H9 (cell line): ENCODE results near the gene DOCK10. TPM values are rescaled to one million over a fixed set of nuclear protein-coding genes. Genes with fewer than 3 reads are reported as not detected.

Experiments used
- DNase-seq: peaks from one replicate; pipeline ENCODE4 v3.0.0-alpha.2; 2017
- H2AFZ ChIP-seq: one replicate; pipeline ENCODE4 v1.6.1; 2013; ENCODE audit warnings: mild to moderate bottlenecking, low read length, control low read depth, moderate library complexity
- H2AK5ac ChIP-seq: 2 replicates; pipeline ENCODE4 v1.6.1; 2013; ENCODE audit warnings: low read length, control low read depth, mixed read lengths; ENCODE audit not compliant: insufficient read length
- H2BK120ac ChIP-seq: one replicate; pipeline ENCODE4 v1.6.1; 2013; ENCODE audit warnings: low read depth, mild to moderate bottlenecking, low read length, control low read depth, inconsistent platforms; ENCODE audit not compliant: poor library complexity, severe bottlenecking
- H2BK12ac ChIP-seq: 2 replicates; pipeline ENCODE4 v1.6.1; 2013; ENCODE audit warnings: low read length, control low read depth, mixed read lengths, low read depth; ENCODE audit not compliant: insufficient read length
- H2BK15ac ChIP-seq: 2 replicates; pipeline ENCODE4 v1.6.1; 2013; ENCODE audit warnings: low read depth, low read length, control low read depth
- H2BK20ac ChIP-seq: one replicate; pipeline ENCODE4 v1.6.1; 2013; ENCODE audit warnings: low read depth, mild to moderate bottlenecking, low read length, control low read depth, inconsistent platforms; ENCODE audit not compliant: poor library complexity, severe bottlenecking
- H2BK5ac ChIP-seq: 2 replicates; pipeline ENCODE4 v1.6.1; 2013; ENCODE audit warnings: low read length, control low read depth, mixed read lengths; ENCODE audit not compliant: insufficient read length
- H3K14ac ChIP-seq: 2 replicates; pipeline ENCODE4 v1.6.1; 2013; ENCODE audit warnings: low read length, control low read depth; ENCODE audit not compliant: insufficient read depth
- H3K18ac ChIP-seq: 2 replicates; pipeline ENCODE4 v1.6.1; 2013; ENCODE audit warnings: low read depth, mild to moderate bottlenecking, mixed read lengths, low read length, control low read depth; ENCODE audit not compliant: insufficient read length
- H3K23ac ChIP-seq: 2 replicates; pipeline ENCODE4 v1.6.1; 2013; ENCODE audit warnings: low read length, control low read depth, mixed read lengths, low read depth; ENCODE audit not compliant: insufficient read length
- H3K23me2 ChIP-seq: 2 replicates; pipeline ENCODE4 v1.6.1; 2013; ENCODE audit warnings: low read depth, mild to moderate bottlenecking, mixed read lengths, low read length, control low read depth; ENCODE audit not compliant: insufficient read length, poor library complexity, severe bottlenecking
- H3K27ac ChIP-seq: 2 replicates; pipeline ENCODE4 v1.5.1; 2013; ENCODE audit warnings: low read length, control low read depth, mixed read lengths, low read depth; ENCODE audit not compliant: insufficient read length
- H3K27me3 ChIP-seq: 2 replicates; pipeline ENCODE4 v1.6.1; 2013; ENCODE audit warnings: low read length, control low read depth, inconsistent platforms; ENCODE audit not compliant: insufficient read depth
- H3K4ac ChIP-seq: 2 replicates; pipeline ENCODE4 v1.6.1; 2013; ENCODE audit warnings: low read depth, mild to moderate bottlenecking, control low read depth, inconsistent platforms, low read length, moderate library complexity
- H3K4me1 ChIP-seq: 2 replicates; pipeline ENCODE4 v1.6.1; 2013; ENCODE audit warnings: low read length, control low read depth, inconsistent platforms; ENCODE audit not compliant: insufficient read depth
- H3K4me2 ChIP-seq: 2 replicates; pipeline ENCODE4 v1.6.1; 2013; ENCODE audit warnings: low read length, control low read depth, mixed read lengths; ENCODE audit not compliant: insufficient read length, insufficient read depth
- H3K56ac ChIP-seq: 2 replicates; pipeline ENCODE4 v1.6.1; 2013; ENCODE audit warnings: low read depth, mild to moderate bottlenecking, mixed read lengths, low read length, control low read depth; ENCODE audit not compliant: insufficient read length
- H3K79me1 ChIP-seq: 2 replicates; pipeline ENCODE4 v1.6.1; 2013; ENCODE audit warnings: low read depth, mild to moderate bottlenecking, moderate library complexity, low read length, control low read depth, inconsistent platforms; ENCODE audit not compliant: insufficient read depth, poor library complexity, severe bottlenecking
- H3K79me2 ChIP-seq: 2 replicates; pipeline ENCODE4 v1.6.1; 2013; ENCODE audit warnings: low read length, control low read depth, inconsistent platforms; ENCODE audit not compliant: insufficient read depth
- H3K9ac ChIP-seq: 2 replicates; pipeline ENCODE4 v1.6.1; 2013; ENCODE audit warnings: low read length, control low read depth, mixed read lengths; ENCODE audit not compliant: insufficient read length; ENCODE audit errors: extremely low read depth
- H3K9me3 ChIP-seq: one replicate; pipeline ENCODE4 v1.6.1; 2013; ENCODE audit warnings: low read depth, low read length, inconsistent platforms; ENCODE audit not compliant: control insufficient read depth
- H3T11ph ChIP-seq: one replicate; pipeline ENCODE4 v1.6.1; 2013; ENCODE audit warnings: mild to moderate bottlenecking, low read length, control low read depth, inconsistent platforms
- H4K20me1 ChIP-seq: one replicate; pipeline ENCODE4 v1.6.1; 2013; ENCODE audit not compliant: control insufficient read depth, insufficient read length, insufficient read depth
- H4K5ac ChIP-seq: 2 replicates; pipeline ENCODE4 v1.6.1; 2013; ENCODE audit warnings: low read depth, mild to moderate bottlenecking, mixed read lengths, low read length, control low read depth; ENCODE audit not compliant: insufficient read length
- H4K8ac ChIP-seq: replicated peaks from 2 replicates; pipeline ENCODE4 v1.6.1; 2013; ENCODE audit warnings: low read length, control low read depth, mixed read lengths, low read depth; ENCODE audit not compliant: insufficient read length
- H4K91ac ChIP-seq: 2 replicates; pipeline ENCODE4 v1.6.1; 2013; ENCODE audit warnings: low read depth, mild to moderate bottlenecking, moderate library complexity, mixed read lengths, low read length, control low read depth; ENCODE audit not compliant: insufficient read length
- H3K27ac Mint-ChIP-seq, 3 experiments: 2 replicates in 2 of 3; 3 replicates in 1 of 3; pipeline ENCODE4 v1.8.0; 2020 to 2021; ENCODE audit warnings: mixed read lengths in 3 of 3, mild to moderate bottlenecking in 1 of 3, moderate library complexity in 1 of 3
- H3K27me3 Mint-ChIP-seq: 2 replicates; pipeline ENCODE4 v1.8.0; 2021; ENCODE audit warnings: low read depth, mild to moderate bottlenecking, moderate library complexity, mixed read lengths
- H3K36me3 Mint-ChIP-seq, 3 experiments: 2 replicates in 2 of 3; 3 replicates in 1 of 3; pipeline ENCODE4 v1.8.0; 2020 to 2021; ENCODE audit warnings: low read depth in 3 of 3, mixed read lengths in 3 of 3; ENCODE audit not compliant: insufficient read depth in 1 of 3
- H3K4me1 Mint-ChIP-seq, 2 experiments: 2 replicates each; pipeline ENCODE4 v1.8.0; 2020; ENCODE audit warnings: mixed read lengths in 2 of 2
- H3K4me3 Mint-ChIP-seq, 2 experiments: 2 replicates in 1 of 2; 3 replicates in 1 of 2; pipeline ENCODE4 v1.8.0; 2020 to 2021; ENCODE audit warnings: mild to moderate bottlenecking in 2 of 2, mixed read lengths in 2 of 2, moderate library complexity in 1 of 2
- H3K9me3 Mint-ChIP-seq, 2 experiments: 2 replicates in 1 of 2; 3 replicates in 1 of 2; pipeline ENCODE4 v1.8.0; 2020; ENCODE audit warnings: mild to moderate bottlenecking in 2 of 2, mixed read lengths in 2 of 2, moderate library complexity in 1 of 2
- total RNA-seq: library from RNA; stranded (reverse); gene quantifications from 2 replicates; pipeline ENCODE4 v1.2.1, GENCODE V29; 2021
- TF ChIP-seq, protein P1 (sequence below): fragments of 200-600 bp; sonication (generic); conservative IDR thresholded peaks from 3 replicates; pipeline ENCODE4 v1.8.0; 2021; ENCODE audit warnings: antibody characterized with exemption, mild to moderate bottlenecking

Gene DOCK10
- total RNA-seq, 1 experiment from 2014 or later, result 0.79 TPM

DNA sequence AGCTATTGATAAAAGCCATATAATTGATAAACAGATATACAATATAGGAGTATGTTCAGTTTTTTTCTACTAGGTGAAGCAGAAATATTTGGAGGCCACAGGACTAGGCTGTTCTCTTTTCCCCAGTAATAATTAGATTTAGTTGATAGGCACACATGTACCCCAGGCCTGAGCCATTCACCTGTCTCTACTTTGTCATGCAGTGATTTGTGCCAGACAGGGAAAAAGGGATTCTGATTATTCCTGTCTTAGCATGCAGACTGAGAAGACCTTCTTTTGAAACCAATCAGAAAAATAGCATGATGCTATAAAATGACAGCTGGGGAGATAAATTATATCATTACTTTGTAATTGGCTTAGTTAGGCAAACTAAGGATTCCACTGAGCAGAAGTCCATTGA, 94.3 kb downstream of the DOCK10 start:
- Histone ChIP-seq H2BK15ac (no peak overlapping the region), H3K18ac (no peak overlapping the region), H3K79me1 (no peaks in the 10 kb centered on the region), H3K4ac (no peak overlapping the region), H3K23me2 (no peaks in the 10 kb centered on the region), H3K27ac (no peak overlapping the region), H3T11ph (no peak overlapping the region), H3K9ac (no peak overlapping the region), H3K14ac (no peak overlapping the region), H2BK5ac (no peak overlapping the region), H3K56ac (no peak overlapping the region), H4K20me1 (no peaks in the 10 kb centered on the region), H4K8ac (no peak overlapping the region), H3K27me3 (no peaks in the 10 kb centered on the region), H4K5ac (no peak overlapping the region), H3K9me3 (no peaks in the 10 kb centered on the region), H3K4me2 (no peak overlapping the region), H2BK20ac (no peak overlapping the region), H2AK5ac (no peak overlapping the region), H3K79me2 (no peaks in the 10 kb centered on the region), H2BK120ac (no peak overlapping the region), H2BK12ac (no peak overlapping the region), H3K23ac (no peak overlapping the region), H4K91ac (no peak overlapping the region), H2AFZ (no peak overlapping the region), H3K4me1 (peaks cover 3% of the 10 kb centered on the region)
- DNase-seq, result no peak
- Mint-ChIP-seq H3K4me1 (peaks cover 11 to 14% of the 10 kb centered on the region in 2 experiments), H3K27ac (no peak overlapping the region), H3K4me3 (no peak overlapping the region), H3K9me3 (no peaks in the 10 kb centered on the region), H3K27me3 (no peaks in the 10 kb centered on the region), H3K36me3 (no peaks in the 10 kb centered on the region)
- TF ChIP-seq, protein P1, sequence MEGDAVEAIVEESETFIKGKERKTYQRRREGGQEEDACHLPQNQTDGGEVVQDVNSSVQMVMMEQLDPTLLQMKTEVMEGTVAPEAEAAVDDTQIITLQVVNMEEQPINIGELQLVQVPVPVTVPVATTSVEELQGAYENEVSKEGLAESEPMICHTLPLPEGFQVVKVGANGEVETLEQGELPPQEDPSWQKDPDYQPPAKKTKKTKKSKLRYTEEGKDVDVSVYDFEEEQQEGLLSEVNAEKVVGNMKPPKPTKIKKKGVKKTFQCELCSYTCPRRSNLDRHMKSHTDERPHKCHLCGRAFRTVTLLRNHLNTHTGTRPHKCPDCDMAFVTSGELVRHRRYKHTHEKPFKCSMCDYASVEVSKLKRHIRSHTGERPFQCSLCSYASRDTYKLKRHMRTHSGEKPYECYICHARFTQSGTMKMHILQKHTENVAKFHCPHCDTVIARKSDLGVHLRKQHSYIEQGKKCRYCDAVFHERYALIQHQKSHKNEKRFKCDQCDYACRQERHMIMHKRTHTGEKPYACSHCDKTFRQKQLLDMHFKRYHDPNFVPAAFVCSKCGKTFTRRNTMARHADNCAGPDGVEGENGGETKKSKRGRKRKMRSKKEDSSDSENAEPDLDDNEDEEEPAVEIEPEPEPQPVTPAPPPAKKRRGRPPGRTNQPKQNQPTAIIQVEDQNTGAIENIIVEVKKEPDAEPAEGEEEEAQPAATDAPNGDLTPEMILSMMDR, result no peak
